Neural cell (in vitro differentiated cells): ENCODE measurements around the gene SH3RF3. TPM values are rescaled to one million over a fixed set of nuclear protein-coding genes. Genes with fewer than 3 reads are reported as not detected.

Source experiments
- H2AFZ ChIP-seq: fragments of 200-600, 300-800 bp; sonication (generic), shearing (Covaris generic); 2 replicates; pipeline ENCODE4 v1.6.0; 2014; ENCODE audit warnings: low read depth, mild to moderate bottlenecking, antibody characterized with exemption, low read length, moderate library complexity
- H3F3A ChIP-seq: fragments of 200-600 bp; shearing (Covaris generic); 2 replicates; pipeline ENCODE4 v1.6.1; 2016; ENCODE audit warnings: mild to moderate bottlenecking, moderate library complexity, mixed read lengths, antibody characterized with exemption, low read length; ENCODE audit not compliant: insufficient read depth, poor library complexity, severe bottlenecking
- H3K27ac ChIP-seq: fragments of 200-600, 300-800 bp; sonication (generic), shearing (Covaris generic); 2 replicates; pipeline ENCODE4 v1.5.1; 2014; ENCODE audit warnings: mild to moderate bottlenecking, low read length, moderate library complexity
- H3K27me3 ChIP-seq: fragments of 300-800, 200-600 bp; sonication (generic), shearing (Covaris generic); 2 replicates; pipeline ENCODE4 v1.6.0; 2014; ENCODE audit warnings: mild to moderate bottlenecking, low read depth, low read length, moderate library complexity; ENCODE audit not compliant: insufficient read depth
- H3K36me3 ChIP-seq: fragments of 300-800, 200-600 bp; sonication (generic), shearing (Covaris generic); 2 replicates; pipeline ENCODE4 v1.5.1; 2014; ENCODE audit warnings: mild to moderate bottlenecking, antibody characterized with exemption, low read length, moderate library complexity; ENCODE audit not compliant: insufficient read depth
- H3K4me2 ChIP-seq: fragments of 300-800, 200-600 bp; sonication (generic), shearing (Covaris generic); 2 replicates; pipeline ENCODE4 v1.6.0; 2014; ENCODE audit warnings: mild to moderate bottlenecking, low read length
- H3K4me3 ChIP-seq: fragments of 300-800, 200-600 bp; sonication (generic), shearing (Covaris generic); 2 replicates; pipeline ENCODE4 v1.5.1; 2014; ENCODE audit warnings: mild to moderate bottlenecking, low read length, moderate library complexity
- H3K79me2 ChIP-seq: fragments of 200-600 bp; shearing (Covaris generic); replicated peaks from 2 replicates; pipeline ENCODE4 v1.6.0; 2014; ENCODE audit warnings: mild to moderate bottlenecking, low read length, moderate library complexity; ENCODE audit not compliant: insufficient read depth
- H3K9ac ChIP-seq: fragments of 300-800, 200-600 bp; sonication (generic), shearing (Covaris generic); 2 replicates; pipeline ENCODE4 v1.6.1; 2016; ENCODE audit warnings: mild to moderate bottlenecking, low read length, mixed read lengths
- H3K9me2 ChIP-seq: fragments of 200-600 bp; shearing (Covaris generic); 2 replicates; pipeline ENCODE4 v1.6.1; 2016; ENCODE audit warnings: mild to moderate bottlenecking, low read length, mixed read lengths; ENCODE audit not compliant: insufficient read depth
- H3K9me3 ChIP-seq: fragments of 200-600, 300-800 bp; sonication (generic), shearing (Covaris generic); 2 replicates; pipeline ENCODE4 v1.6.1; 2016; ENCODE audit warnings: mild to moderate bottlenecking, mixed run types, low read length, moderate library complexity, mixed read lengths
- H4K20me1 ChIP-seq: fragments of 200-600 bp; shearing (Covaris generic); 2 replicates; pipeline ENCODE4 v1.6.1; 2016; ENCODE audit warnings: mild to moderate bottlenecking, mixed run types; ENCODE audit not compliant: insufficient read depth
- EP300 ChIP-seq: fragments of 450-650 bp; conservative IDR thresholded peaks from 2 replicates; pipeline ENCODE4 v1.6.1; 2014; ENCODE audit warnings: antibody characterized with exemption, mild to moderate bottlenecking, moderate library complexity; ENCODE audit not compliant: poor library complexity, severe bottlenecking
- EZH2 ChIP-seq: fragments of 200-600, 300-800 bp; shearing (Covaris generic), sonication (generic); IDR thresholded peaks from 2 replicates; pipeline ENCODE4 v1.6.1; 2014; ENCODE audit warnings: antibody characterized with exemption, low read length, borderline replicate concordance, mild to moderate bottlenecking; ENCODE audit not compliant: insufficient read depth, poor library complexity, severe bottlenecking
- MXI1 ChIP-seq: fragments of 450-650 bp; conservative IDR thresholded peaks from 2 replicates; pipeline ENCODE4 v1.6.1; 2014; ENCODE audit warnings: antibody characterized with exemption, mild to moderate bottlenecking; ENCODE audit not compliant: poor library complexity, severe bottlenecking
- POLR2AphosphoS5 ChIP-seq: IDR thresholded peaks from 2 replicates; pipeline ENCODE4 v1.6.1; 2012
- RAD21 ChIP-seq: fragments of 450-650 bp; conservative IDR thresholded peaks from 2 replicates; pipeline ENCODE4 v1.6.1; 2014; ENCODE audit warnings: antibody characterized with exemption, mild to moderate bottlenecking, moderate library complexity
- SMC3 ChIP-seq: fragments of 450-650 bp; conservative IDR thresholded peaks from 2 replicates; pipeline ENCODE4 v1.6.1; 2014; ENCODE audit warnings: antibody characterized with exemption, mild to moderate bottlenecking, moderate library complexity; ENCODE audit not compliant: poor library complexity
- TAF1 ChIP-seq: IDR thresholded peaks from 2 replicates; pipeline ENCODE4 v1.6.1; 2012; ENCODE audit warnings: low read depth
- polyA plus RNA-seq: library from polyadenylated mRNA; depleted of rRNA; stranded (reverse); fragments of >200 nt; gene quantifications from 2 replicates; pipeline ENCODE4 v1.2.3, GENCODE V29; 2014
- TF ChIP-seq, protein P1 (sequence below): IDR thresholded peaks from 2 replicates; pipeline ENCODE4 v1.6.1; 2012; ENCODE audit warnings: borderline replicate concordance
- TF ChIP-seq, protein P2 (sequence below): fragments of 450-650 bp; IDR thresholded peaks from 2 replicates; pipeline ENCODE4 v1.5.1; 2014; ENCODE audit warnings: antibody characterized with exemption, mild to moderate bottlenecking, moderate library complexity; ENCODE audit not compliant: poor library complexity, severe bottlenecking

SH3RF3 gene
- polyA plus RNA-seq, 1 donor from 2014 or later = 0.53 TPM

DNA sequence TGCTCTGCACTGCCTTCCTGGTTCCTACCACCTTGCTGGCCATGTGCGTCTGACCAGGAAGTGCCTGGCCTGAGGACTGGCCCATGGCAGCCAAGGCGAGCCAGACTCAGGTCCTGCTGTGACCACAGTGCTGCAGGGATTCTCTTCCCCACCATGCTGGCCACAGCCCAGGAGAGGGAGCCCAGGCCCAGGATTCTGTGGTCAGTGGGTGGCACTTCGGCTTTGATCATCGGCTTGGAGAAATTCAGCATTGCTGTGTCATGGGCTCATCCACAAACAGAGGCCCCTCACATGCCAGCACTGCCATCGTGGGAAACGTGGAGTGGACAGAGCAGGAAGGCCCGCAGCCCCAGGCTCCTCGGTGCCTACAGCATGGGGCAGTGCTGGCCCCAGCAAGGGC is 273.2 kb downstream of the SH3RF3 start:
- no peak for TF ChIP-seq POLR2AphosphoS5
- no peak for TF ChIP-seq SMC3
- no peak for TF ChIP-seq RAD21
- no peak for TF ChIP-seq EZH2
- TF ChIP-seq MXI1 = no peak
- no peak for TF ChIP-seq TAF1
- TF ChIP-seq, protein P1, sequence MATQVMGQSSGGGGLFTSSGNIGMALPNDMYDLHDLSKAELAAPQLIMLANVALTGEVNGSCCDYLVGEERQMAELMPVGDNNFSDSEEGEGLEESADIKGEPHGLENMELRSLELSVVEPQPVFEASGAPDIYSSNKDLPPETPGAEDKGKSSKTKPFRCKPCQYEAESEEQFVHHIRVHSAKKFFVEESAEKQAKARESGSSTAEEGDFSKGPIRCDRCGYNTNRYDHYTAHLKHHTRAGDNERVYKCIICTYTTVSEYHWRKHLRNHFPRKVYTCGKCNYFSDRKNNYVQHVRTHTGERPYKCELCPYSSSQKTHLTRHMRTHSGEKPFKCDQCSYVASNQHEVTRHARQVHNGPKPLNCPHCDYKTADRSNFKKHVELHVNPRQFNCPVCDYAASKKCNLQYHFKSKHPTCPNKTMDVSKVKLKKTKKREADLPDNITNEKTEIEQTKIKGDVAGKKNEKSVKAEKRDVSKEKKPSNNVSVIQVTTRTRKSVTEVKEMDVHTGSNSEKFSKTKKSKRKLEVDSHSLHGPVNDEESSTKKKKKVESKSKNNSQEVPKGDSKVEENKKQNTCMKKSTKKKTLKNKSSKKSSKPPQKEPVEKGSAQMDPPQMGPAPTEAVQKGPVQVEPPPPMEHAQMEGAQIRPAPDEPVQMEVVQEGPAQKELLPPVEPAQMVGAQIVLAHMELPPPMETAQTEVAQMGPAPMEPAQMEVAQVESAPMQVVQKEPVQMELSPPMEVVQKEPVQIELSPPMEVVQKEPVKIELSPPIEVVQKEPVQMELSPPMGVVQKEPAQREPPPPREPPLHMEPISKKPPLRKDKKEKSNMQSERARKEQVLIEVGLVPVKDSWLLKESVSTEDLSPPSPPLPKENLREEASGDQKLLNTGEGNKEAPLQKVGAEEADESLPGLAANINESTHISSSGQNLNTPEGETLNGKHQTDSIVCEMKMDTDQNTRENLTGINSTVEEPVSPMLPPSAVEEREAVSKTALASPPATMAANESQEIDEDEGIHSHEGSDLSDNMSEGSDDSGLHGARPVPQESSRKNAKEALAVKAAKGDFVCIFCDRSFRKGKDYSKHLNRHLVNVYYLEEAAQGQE = no peak
- no peak for TF ChIP-seq EP300
- TF ChIP-seq, protein P2, sequence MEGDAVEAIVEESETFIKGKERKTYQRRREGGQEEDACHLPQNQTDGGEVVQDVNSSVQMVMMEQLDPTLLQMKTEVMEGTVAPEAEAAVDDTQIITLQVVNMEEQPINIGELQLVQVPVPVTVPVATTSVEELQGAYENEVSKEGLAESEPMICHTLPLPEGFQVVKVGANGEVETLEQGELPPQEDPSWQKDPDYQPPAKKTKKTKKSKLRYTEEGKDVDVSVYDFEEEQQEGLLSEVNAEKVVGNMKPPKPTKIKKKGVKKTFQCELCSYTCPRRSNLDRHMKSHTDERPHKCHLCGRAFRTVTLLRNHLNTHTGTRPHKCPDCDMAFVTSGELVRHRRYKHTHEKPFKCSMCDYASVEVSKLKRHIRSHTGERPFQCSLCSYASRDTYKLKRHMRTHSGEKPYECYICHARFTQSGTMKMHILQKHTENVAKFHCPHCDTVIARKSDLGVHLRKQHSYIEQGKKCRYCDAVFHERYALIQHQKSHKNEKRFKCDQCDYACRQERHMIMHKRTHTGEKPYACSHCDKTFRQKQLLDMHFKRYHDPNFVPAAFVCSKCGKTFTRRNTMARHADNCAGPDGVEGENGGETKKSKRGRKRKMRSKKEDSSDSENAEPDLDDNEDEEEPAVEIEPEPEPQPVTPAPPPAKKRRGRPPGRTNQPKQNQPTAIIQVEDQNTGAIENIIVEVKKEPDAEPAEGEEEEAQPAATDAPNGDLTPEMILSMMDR = no peak
- Histone ChIP-seq H3K9ac (no peak overlapping the region), H3K36me3 (no peaks in the 10 kb centered on the region), H2AFZ (no peak overlapping the region), H3K4me2 (no peak overlapping the region), H3K9me2 (no peaks in the 10 kb centered on the region), H4K20me1 (no peaks in the 10 kb centered on the region), H3K27ac (no peak overlapping the region), H3K27me3 (no peaks in the 10 kb centered on the region), H3F3A (no peaks in the 10 kb centered on the region), H3K79me2 (no peaks in the 10 kb centered on the region), H3K4me3 (no peak overlapping the region), H3K9me3 (no peaks in the 10 kb centered on the region)

DNA sequence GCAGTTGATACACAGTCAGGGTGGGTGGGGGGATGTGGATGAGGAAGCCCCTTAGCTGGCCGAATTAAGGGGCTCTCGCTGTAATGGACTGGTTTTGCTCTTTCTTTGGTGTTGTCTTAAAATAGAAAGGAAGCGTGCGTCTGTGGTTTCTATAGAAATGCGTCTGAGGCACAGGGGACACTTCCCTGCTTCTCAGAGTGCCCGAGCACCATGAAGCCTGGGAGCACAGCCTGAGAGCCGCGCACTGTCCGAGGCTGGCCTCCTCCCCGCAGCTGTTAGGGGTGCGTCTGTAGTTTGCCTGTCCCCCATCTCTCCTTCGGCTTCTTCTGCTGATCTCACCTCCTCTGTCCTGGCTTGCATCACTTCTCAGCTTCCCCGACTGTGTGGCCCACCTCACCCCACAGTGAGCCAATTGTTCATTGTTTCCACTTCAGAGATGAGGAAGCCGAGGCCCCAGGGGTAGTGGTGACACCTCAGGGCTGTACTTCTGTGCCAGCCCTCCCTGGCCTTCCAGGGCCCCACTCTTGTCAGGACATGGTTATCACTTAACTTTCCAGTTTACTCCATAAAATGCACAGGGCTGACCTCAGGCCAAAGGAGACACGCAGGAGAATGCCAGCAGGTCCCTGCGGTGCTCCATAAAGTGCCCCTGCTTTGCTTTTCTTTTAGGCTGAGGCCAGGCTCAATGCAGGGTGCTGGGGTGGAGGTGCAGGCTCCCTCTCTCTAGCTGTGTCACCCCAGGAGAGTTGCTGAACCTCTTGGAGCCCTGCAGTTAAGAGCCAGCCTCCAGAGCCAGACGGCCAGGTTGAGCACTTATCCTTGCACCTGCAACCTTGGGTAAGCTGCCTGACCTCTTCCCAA is 274.2 kb downstream of the SH3RF3 start:
- H3K79me2 ChIP-seq = no peaks in the 10 kb centered on the region
- H3K9ac ChIP-seq = no peak overlapping the region
- no peaks in the 10 kb centered on the region for H3K27me3 ChIP-seq
- H3K4me2 ChIP-seq = no peak overlapping the region
- H3F3A ChIP-seq = no peaks in the 10 kb centered on the region
- H3K9me3 ChIP-seq = no peaks in the 10 kb centered on the region
- H4K20me1 ChIP-seq = no peaks in the 10 kb centered on the region
- no peak overlapping the region for H3K27ac ChIP-seq
- TF ChIP-seq MXI1 (no peak), RAD21 (no peak), EZH2 (no peak), POLR2AphosphoS5 (no peak), SMC3 (no peak)
- TF ChIP-seq, protein P2 = no peak
- H3K9me2 ChIP-seq = no peaks in the 10 kb centered on the region
- H2AFZ ChIP-seq = no peak overlapping the region
- H3K36me3 ChIP-seq = no peaks in the 10 kb centered on the region
- H3K4me3 ChIP-seq = no peak overlapping the region
